ENCODE data around the gene PIANP. TPM values are rescaled to one million over a fixed set of nuclear protein-coding genes. Genes with fewer than 3 reads are reported as not detected.

Gene PIANP
- total RNA-seq, 1 experiment from 2014 or later: not detected

DNA sequence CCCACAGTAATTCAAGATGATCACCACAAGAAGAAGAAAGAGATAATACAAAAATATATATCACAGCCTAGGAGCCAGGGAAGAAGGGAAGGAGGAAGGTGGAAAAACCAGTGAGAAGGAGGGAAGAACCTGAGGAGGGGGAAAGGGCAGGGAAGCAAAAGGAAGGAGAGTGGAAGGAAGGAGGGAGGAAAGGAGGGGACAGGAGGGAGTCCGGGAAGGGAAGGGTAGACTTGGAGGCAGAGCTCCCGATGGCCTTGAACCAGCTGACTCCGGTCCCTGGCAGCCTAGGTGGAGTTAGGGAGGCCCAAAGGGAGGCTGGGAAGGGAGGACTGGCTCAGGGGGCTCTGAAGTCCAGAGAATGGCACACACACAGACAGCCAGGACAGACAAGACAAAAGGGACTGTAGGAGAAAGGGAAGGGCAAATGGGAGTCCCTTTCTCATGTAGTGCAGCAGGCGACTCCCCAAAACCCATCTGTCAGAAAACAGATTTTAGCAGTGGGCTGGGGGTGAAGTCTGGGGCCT lies 6.7 kb downstream of the PIANP start:
- no peak overlapping the region for H2AFZ ChIP-seq (ENCODE audit: low read depth, low read length, poor library complexity, severe bottlenecking)
- H3K9me3 ChIP-seq (ENCODE audit: control insufficient read depth in 1 of 2, insufficient read depth in 1 of 2, low read depth in 1 of 2, low read length in 2 of 2): no peaks in the 10 kb centered on the region
- ATAC-seq (no peak), DNase-seq (ENCODE audit: low read depth, low spot score) (no peak)
- no peak overlapping the region for H3K27ac ChIP-seq (ENCODE audit: low read depth, low read length)
- peaks cover 17% of the 10 kb centered on the region for H3K79me2 ChIP-seq (ENCODE audit: insufficient read depth, low read length)
- H3K27me3 ChIP-seq (ENCODE audit: insufficient read depth, low read length): no peaks in the 10 kb centered on the region
- no peaks in the 10 kb centered on the region for H4K20me1 ChIP-seq (ENCODE audit: insufficient read depth)
- ChIA-PET CTCF (interaction anchor here (0.9 kb wide), 1 partner anchor 18 kb away, joined by 3 read pairs; no protein-coding TSS in a partner anchor), POLR2A (no interaction called here), RAD21 (ENCODE audit: low non-redundant PET in 1 of 2, low total read pairs in 2 of 2, uncharacterized antibody in 2 of 2, unreplicated experiment in 2 of 2) (no interaction called here)
- no peaks in the 10 kb centered on the region for H3K36me3 ChIP-seq (ENCODE audit: control insufficient read depth in 1 of 2, insufficient read depth in 2 of 2, low read length in 2 of 2)
- no peaks in the 10 kb centered on the region for H3K9me2 ChIP-seq (ENCODE audit: insufficient read depth)
- intact Hi-C loops (cut with micrococcal nuclease): no loop called here
- H3K9ac ChIP-seq (ENCODE audit: low read length): no peak overlapping the region
- no peak overlapping the region for H3K4me3 ChIP-seq (replicated peaks in 1 of 2; ENCODE audit: low read depth in 1 of 2, low read length in 2 of 2)
- TF ChIP-seq ZBTB33 (IDR thresholded peaks at IDR 0.05; ENCODE audit: extremely low read depth, insufficient replicate concordance, low read length) (no peak), POLR2AphosphoS5 (IDR thresholded peaks at IDR 0.05; ENCODE audit: low read depth, low read length) (0 out of 2 replicates have a peak, but pooled peaks have one; percentile 27)
- H3K4me1 ChIP-seq (ENCODE audit: control insufficient read depth in 1 of 2, insufficient read depth in 2 of 2, low read length in 2 of 2): peaks cover 0 to 12% of the 10 kb centered on the region in 2 experiments; a peak in 3 of 4 replicates
- BruUV-seq (replicated peaks): no TSS peak
- H3K4me2 ChIP-seq (ENCODE audit: low read length): no peak overlapping the region

DNA sequence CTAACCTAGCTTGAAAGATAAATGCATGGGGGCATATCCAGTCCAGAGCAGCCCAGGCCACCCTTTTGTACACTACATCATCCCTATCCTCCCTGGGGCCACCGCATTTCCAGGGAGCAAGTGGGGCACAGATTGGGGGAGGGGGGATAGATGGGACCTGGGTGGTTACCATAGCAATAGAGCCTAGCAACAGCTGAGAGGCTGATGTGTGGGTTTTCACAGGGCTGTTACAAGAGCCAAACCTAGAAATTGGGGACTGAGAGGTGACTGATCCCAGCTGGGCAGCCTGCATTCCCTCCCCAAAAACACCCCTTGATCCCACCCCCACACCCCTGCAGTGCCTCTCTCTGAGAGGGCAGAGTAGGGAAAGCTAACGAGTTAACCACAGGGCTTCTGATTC lies 7.7 kb downstream of the PIANP start:
- intact Hi-C loops (cut with micrococcal nuclease): no loop called here
- ATAC-seq (no peak), DNase-seq (ENCODE audit: low read depth, low spot score) (no peak)
- Histone ChIP-seq H3K4me2 (ENCODE audit: low read length) (no peak overlapping the region), H3K4me1 (ENCODE audit: control insufficient read depth in 1 of 2, insufficient read depth in 2 of 2, low read length in 2 of 2) (peaks cover 2 to 15% of the 10 kb centered on the region in 2 experiments; a peak in 3 of 4 replicates), H3K9me2 (ENCODE audit: insufficient read depth) (no peaks in the 10 kb centered on the region), H4K20me1 (ENCODE audit: insufficient read depth) (no peaks in the 10 kb centered on the region), H3K9ac (ENCODE audit: low read length) (no peak overlapping the region), H2AFZ (ENCODE audit: low read depth, low read length, poor library complexity, severe bottlenecking) (no peak overlapping the region), H3K27me3 (ENCODE audit: insufficient read depth, low read length) (no peaks in the 10 kb centered on the region), H3K36me3 (ENCODE audit: control insufficient read depth in 1 of 2, insufficient read depth in 2 of 2, low read length in 2 of 2) (no peaks in the 10 kb centered on the region), H3K9me3 (ENCODE audit: control insufficient read depth in 1 of 2, insufficient read depth in 1 of 2, low read depth in 1 of 2, low read length in 2 of 2) (no peaks in the 10 kb centered on the region), H3K27ac (ENCODE audit: low read depth, low read length) (no peak overlapping the region), H3K4me3 (replicated peaks in 1 of 2; ENCODE audit: low read depth in 1 of 2, low read length in 2 of 2) (no peak overlapping the region), H3K79me2 (ENCODE audit: insufficient read depth, low read length) (peaks cover 27% of the 10 kb centered on the region)
- CTCF ChIA-PET: interaction anchor here (0.9 kb wide), 1 partner anchor 17 kb away, joined by 3 read pairs; no protein-coding TSS in a partner anchor
- POLR2A ChIA-PET: no interaction called here
- BruUV-seq (replicated peaks): no TSS peak
- RAD21 ChIA-PET (ENCODE audit: low non-redundant PET in 1 of 2, low total read pairs in 2 of 2, uncharacterized antibody in 2 of 2, unreplicated experiment in 2 of 2): no interaction called here
- TF ChIP-seq SP1 (IDR thresholded peaks at IDR 0.05; ENCODE audit: low read depth) (no peak), EZH2phosphoT487 (IDR thresholded peaks at IDR 0.05; ENCODE audit: borderline replicate concordance) (no peak), CTCF (IDR thresholded peaks at IDR 0.05 in 2 of 3, conservative IDR thresholded peaks at IDR 0.05 in 1 of 3; ENCODE audit: borderline replicate concordance in 1 of 3, insufficient read depth in 1 of 3, low read depth in 2 of 3, low read length in 2 of 3) (no peak), ATF3 (IDR thresholded peaks at IDR 0.05) (no peak), SIN3A (IDR thresholded peaks at IDR 0.05; ENCODE audit: low read depth) (no peak), EZH2 (IDR thresholded peaks at IDR 0.05) (no peak), JUND (IDR thresholded peaks at IDR 0.05) (no peak)
